Stomach (tissue), 9 donors: Measurements from ENCODE around the gene TCOF1. TPM values are rescaled to one million over a fixed set of nuclear protein-coding genes. Genes with fewer than 3 reads are reported as not detected.

Experiments used
- DNase-seq, 2 donors: peaks; one replicate each; pipeline versions ENCODE4 v3.0.0 to v3.0.0-alpha.2; 2013 to 2019
- H3K27ac ChIP-seq, 5 donors: fragments of 200-600 bp in 4 of 5; sonication (generic) in 4 of 5; one replicate each; pipeline ENCODE4 v1.5.1; 2013 to 2019; ENCODE audit warnings: mild to moderate bottlenecking in 1 of 5, moderate library complexity in 1 of 5
- H3K27me3 ChIP-seq, 3 donors: fragments of 200-600 bp; sonication (generic); one replicate each; pipeline ENCODE4 v1.5.1; 2017 to 2019; ENCODE audit warnings: mixed run types in 1 of 3
- H3K36me3 ChIP-seq, 4 donors: fragments of 200-600 bp; sonication (generic); 1 replicate in 3 of 4; 2 replicates in 1 of 4; pipeline ENCODE4 v1.5.1; 2016 to 2019
- H3K4me1 ChIP-seq, 4 donors: fragments of 200-600 bp; sonication (generic); one replicate each; pipeline ENCODE4 v1.5.1; 2016 to 2019
- H3K4me3 ChIP-seq, 4 donors: fragments of 200-600 bp; sonication (generic) in 3 of 4; one replicate each; pipeline ENCODE4 v1.5.1; 2016 to 2019; ENCODE audit warnings: mild to moderate bottlenecking in 1 of 4
- H3K9me3 ChIP-seq, 4 donors: fragments of 200-600 bp; sonication (generic); one replicate each; pipeline ENCODE4 v1.5.1; 2016 to 2019
- CTCF ChIP-seq, 7 experiments: fragments of 450-650 bp in 4 of 7; fragments of 200-600 bp in 3 of 7; sonication (generic) in 3 of 7; IDR thresholded peaks; one replicate each; pipeline ENCODE4 v1.5.1; 2016 to 2019; ENCODE audit warnings: antibody characterized with exemption in 7 of 7, control low read depth in 2 of 7, mild to moderate bottlenecking in 1 of 7
- EP300 ChIP-seq: sonication (generic); formaldehyde crosslinking; IDR thresholded peaks from one replicate; pipeline ENCODE4 v1.6.1; 2017; ENCODE audit warnings: antibody characterized with exemption
- POLR2A ChIP-seq, 4 donors: fragments of 450-650 bp; IDR thresholded peaks; one replicate each; pipeline ENCODE4 v1.6.1; 2016; ENCODE audit warnings: antibody characterized with exemption in 4 of 4, control low read depth in 2 of 4, mild to moderate bottlenecking in 1 of 4, moderate library complexity in 1 of 4
- POLR2AphosphoS5 ChIP-seq, 3 donors: sonication (generic); formaldehyde crosslinking; IDR thresholded peaks; one replicate each; pipeline ENCODE4 v1.6.1; 2016; ENCODE audit warnings: antibody characterized with exemption in 3 of 3
- WGBS, 5 donors: extraction: QIAGEN DNeasy Blood & Tissue Kit in 3 of 5; methylation state at CpG; one replicate each; pipeline versions ENCODE4 v1.1.5 to v1.1.7; 2013 to 2018; 5-methylcytosine and 5-hydroxymethylcytosine counted together
- intact Hi-C: fragments of 100-400 bp; cut with DNase I; formaldehyde crosslinking; loops from one replicate; pipeline ENCODE4 v1.15.1; 2023; ENCODE audit warnings: low total_unique reads
- polyA plus RNA-seq, 3 donors: library from polyadenylated mRNA; stranded (reverse); fragments of 200-250 nt; gene quantifications; one replicate each; pipeline ENCODE4 v1.2.3, GENCODE V29; 2013
- total RNA-seq, 5 donors: library from RNA; depleted of rRNA; stranded (reverse); fragments of >200 nt; gene quantifications; one replicate each; pipeline versions ENCODE4 v1.1.0 to v1.2.3, GENCODE V29; 2014 to 2016
- donor health status: healthy with polysubstance abuse.
- donor health status: Bipolar disorder and iron deficiency.
- donor health status: healthy.

Gene TCOF1
- total and polyA plus RNA-seq, 8 donors, result 11.7 to 74.1 (median 27.0) TPM

- no peaks in the 10 kb centered on the region for H3K4me1 ChIP-seq
- intact Hi-C loops, result no loop called here
- H3K27ac ChIP-seq, result no peak overlapping the region
- no peak for TF ChIP-seq POLR2A (IDR thresholded peaks at IDR 0.05)
- TF ChIP-seq POLR2AphosphoS5 (IDR thresholded peaks at IDR 0.05), result peak in 1 of 3 donors; percentile 24
- peak in 3 of 7 experiments; percentile 14 to 45 (median 25) for TF ChIP-seq CTCF (IDR thresholded peaks at IDR 0.05)
- no peak for TF ChIP-seq EP300
- H3K9me3 ChIP-seq, result no peaks in the 10 kb centered on the region
- H3K4me3 ChIP-seq, result no peak overlapping the region
- DNase-seq, result peak in 1 of 2 donors; percentile 50
- peaks cover 67 to 100% (median 100%) of the 10 kb centered on the region in 4 donors for H3K36me3 ChIP-seq
- WGBS, 5 donors, result 66 to 76% (median 68%) methylated on average over 11 to 12 of the region's 12 CpGs
- H3K27me3 ChIP-seq, result no peaks in the 10 kb centered on the region
Observed at GRCh38 chr5:150398722-150399523, 41.4 kb downstream of the TCOF1 start.

GRCh38 chr5:150399524-150400211 lies 42.2 kb downstream of the TCOF1 start:
- intact Hi-C loops, result no loop called here
- no peak for DNase-seq
- no peak overlapping the region for H3K27ac ChIP-seq
- H3K36me3 ChIP-seq, result peaks cover 66 to 100% (median 100%) of the 10 kb centered on the region in 4 donors
- 83 to 89% (median 86%) methylated on average over 11 of the region's 11 CpGs for WGBS, 5 donors
- no peak overlapping the region for H3K4me3 ChIP-seq
- TF ChIP-seq POLR2A (IDR thresholded peaks at IDR 0.05) (no peak), EP300 (no peak), CTCF (IDR thresholded peaks at IDR 0.05) (no peak), POLR2AphosphoS5 (IDR thresholded peaks at IDR 0.05) (no peak)
- H3K4me1 ChIP-seq, result no peaks in the 10 kb centered on the region
- H3K9me3 ChIP-seq, result no peaks in the 10 kb centered on the region
- H3K27me3 ChIP-seq, result no peaks in the 10 kb centered on the region

GRCh38 chr5:150400316-150401075 lies 43.0 kb downstream of the TCOF1 start:
- TF ChIP-seq EP300, result no peak
- TF ChIP-seq POLR2AphosphoS5 (IDR thresholded peaks at IDR 0.05), result no peak
- no peak for TF ChIP-seq CTCF (IDR thresholded peaks at IDR 0.05)
- TF ChIP-seq POLR2A (IDR thresholded peaks at IDR 0.05), result no peak
- peaks cover 67 to 100% (median 100%) of the 10 kb centered on the region in 4 donors for H3K36me3 ChIP-seq
- DNase-seq, result no peak
- peaks cover 0 to 4% (median 0%) of the 10 kb centered on the region in 4 donors for H3K4me1 ChIP-seq
- no peak overlapping the region for H3K4me3 ChIP-seq
- H3K27me3 ChIP-seq, result no peaks in the 10 kb centered on the region
- intact Hi-C loops, result no loop called here
- no peaks in the 10 kb centered on the region for H3K9me3 ChIP-seq
- WGBS, 5 donors, result 81 to 90% (median 83%) methylated on average over 12 of the region's 12 CpGs
- H3K27ac ChIP-seq, result no peak overlapping the region

GRCh38 chr5:150401076-150401375 lies 43.5 kb downstream of the TCOF1 start:
- intact Hi-C loops, result no loop called here
- TF ChIP-seq POLR2AphosphoS5 (IDR thresholded peaks at IDR 0.05), result no peak
- TF ChIP-seq EP300, result no peak
- no peak for TF ChIP-seq CTCF (IDR thresholded peaks at IDR 0.05)
- no peak for TF ChIP-seq POLR2A (IDR thresholded peaks at IDR 0.05)

More at GRCh38 chr5:150401076-150401375, 43.5 kb downstream of the TCOF1 start:
- H3K4me1 ChIP-seq, result peaks cover 0 to 4% (median 0%) of the 10 kb centered on the region in 4 donors
- no peak overlapping the region for H3K27ac ChIP-seq
- H3K4me3 ChIP-seq, result no peak overlapping the region
- DNase-seq, result no peak
- H3K27me3 ChIP-seq, result no peaks in the 10 kb centered on the region
- peaks cover 68 to 100% (median 100%) of the 10 kb centered on the region in 4 donors for H3K36me3 ChIP-seq
- 55 to 69% (median 65%) methylated on average over 3 of the region's 3 CpGs for WGBS, 5 donors
- H3K9me3 ChIP-seq, result no peaks in the 10 kb centered on the region
